ENCODE measurements around the gene AKR7A2. TPM values are rescaled to one million over a fixed set of nuclear protein-coding genes. Genes with fewer than 3 reads are reported as not detected.

Gene AKR7A2
- polyA plus RNA-seq, 4 donors = 76.7 to 107 (median 87.1) TPM

DNA sequence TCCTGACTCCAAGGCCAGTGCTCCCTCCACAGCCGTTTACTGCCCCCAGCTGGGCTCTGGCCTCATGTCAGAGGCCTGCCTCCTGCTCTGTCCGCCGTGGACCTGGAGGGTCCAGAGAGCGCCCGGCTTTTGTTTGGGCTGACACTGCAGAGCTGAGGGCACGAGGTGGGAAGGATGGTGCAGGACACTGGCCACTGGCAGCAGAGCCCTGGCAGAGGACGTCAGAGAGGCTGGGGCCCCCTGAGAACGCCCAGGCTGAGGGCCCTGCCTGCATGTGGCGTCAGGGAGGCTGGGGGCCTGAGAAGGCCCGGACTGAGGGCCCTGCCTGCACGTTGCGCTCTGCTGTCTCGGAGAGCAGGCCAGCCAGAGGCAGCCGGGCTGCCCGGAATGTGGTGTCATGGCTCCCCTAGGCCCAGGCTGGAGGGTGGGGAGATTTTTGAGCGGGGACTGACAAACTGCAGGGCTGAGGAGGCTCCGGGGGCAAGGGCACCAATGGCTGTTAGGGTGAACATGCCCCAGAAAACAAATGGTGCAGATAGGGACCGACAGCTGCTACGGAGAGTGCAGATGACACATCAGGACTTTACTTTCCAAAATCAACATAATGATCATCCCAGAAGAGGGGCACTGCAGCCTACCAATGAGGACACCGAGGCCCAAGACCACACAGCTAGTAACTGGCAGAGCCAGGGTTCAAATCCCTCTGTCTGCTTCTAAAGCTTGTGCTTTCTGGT, 31.8 kb upstream of the AKR7A2 start:
- DNase-seq (ENCODE audit: low read depth in 4 of 4, low spot score in 2 of 4) = no peak

DNA sequence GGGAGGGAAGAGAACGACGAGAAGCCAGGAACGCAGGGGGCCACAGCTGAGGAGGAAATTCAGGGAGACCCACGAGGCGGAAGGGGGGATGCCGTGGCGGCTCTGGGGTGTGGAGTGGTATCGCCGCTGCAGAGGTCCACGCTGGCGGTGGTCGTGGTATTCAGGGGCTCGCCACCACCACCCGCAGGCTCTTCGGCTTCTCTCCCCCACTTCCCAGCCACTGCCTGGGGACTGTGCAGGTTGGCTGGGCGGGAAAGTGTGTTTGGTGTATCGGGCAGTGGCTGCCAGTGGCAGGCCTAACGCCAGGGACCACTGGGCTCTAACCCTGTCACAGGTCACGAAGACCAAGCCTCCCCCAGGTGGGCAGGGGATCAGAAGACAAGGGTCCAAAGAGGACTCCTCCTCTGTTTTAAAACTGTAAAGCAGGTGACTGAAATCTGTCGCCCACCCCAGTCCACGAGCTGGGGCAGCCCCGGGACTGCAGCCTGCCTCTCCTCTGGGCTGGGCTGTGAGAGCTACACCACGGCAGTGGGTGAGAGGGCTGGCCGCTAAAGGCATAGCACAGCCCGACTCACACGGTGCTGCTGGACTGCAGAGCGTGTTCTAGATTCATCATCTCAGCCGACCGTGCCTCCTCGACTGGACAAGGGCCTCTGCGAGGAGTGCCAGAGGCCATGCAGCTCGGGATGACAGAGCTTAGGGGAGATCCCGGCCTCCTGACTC, 31.1 kb upstream of the AKR7A2 start:
- no peak for DNase-seq (ENCODE audit: low read depth in 4 of 4, low spot score in 2 of 4)

DNA sequence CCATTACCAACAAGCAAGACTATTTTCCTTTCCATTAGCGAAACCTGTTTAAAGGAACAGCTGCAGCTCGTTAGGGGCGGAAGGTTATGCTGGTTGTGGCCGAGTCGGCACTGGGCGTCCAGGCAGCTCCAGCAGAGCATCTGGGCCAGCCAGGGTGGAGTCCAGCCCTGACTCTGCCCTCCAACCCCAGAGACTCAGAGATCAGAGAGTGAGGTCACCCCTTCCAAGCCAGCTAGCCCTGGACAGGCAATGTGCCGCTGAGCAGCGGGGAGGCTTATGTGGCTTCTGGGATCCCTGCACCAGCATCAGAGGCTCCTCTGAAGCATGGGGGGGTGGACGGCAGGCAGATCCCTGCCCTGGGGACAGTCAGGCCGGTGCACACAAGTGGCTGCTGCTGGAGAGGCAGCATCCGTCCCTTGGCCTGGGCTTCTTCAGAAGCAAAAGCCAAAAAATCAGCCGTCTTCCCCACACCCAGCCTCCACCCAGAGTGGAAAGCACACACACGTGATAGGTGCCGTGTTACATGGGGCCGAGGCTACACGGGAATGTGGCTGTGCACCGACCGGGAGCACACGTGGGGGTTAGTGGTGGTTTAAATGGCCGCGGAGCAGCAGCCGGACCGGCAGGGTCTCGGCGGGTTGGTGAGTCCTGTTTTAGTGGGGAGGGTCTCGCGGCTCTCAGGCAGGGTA, 30.3 kb upstream of the AKR7A2 start:
- DNase-seq (ENCODE audit: low read depth in 4 of 4, low spot score in 2 of 4) = no peak

DNA sequence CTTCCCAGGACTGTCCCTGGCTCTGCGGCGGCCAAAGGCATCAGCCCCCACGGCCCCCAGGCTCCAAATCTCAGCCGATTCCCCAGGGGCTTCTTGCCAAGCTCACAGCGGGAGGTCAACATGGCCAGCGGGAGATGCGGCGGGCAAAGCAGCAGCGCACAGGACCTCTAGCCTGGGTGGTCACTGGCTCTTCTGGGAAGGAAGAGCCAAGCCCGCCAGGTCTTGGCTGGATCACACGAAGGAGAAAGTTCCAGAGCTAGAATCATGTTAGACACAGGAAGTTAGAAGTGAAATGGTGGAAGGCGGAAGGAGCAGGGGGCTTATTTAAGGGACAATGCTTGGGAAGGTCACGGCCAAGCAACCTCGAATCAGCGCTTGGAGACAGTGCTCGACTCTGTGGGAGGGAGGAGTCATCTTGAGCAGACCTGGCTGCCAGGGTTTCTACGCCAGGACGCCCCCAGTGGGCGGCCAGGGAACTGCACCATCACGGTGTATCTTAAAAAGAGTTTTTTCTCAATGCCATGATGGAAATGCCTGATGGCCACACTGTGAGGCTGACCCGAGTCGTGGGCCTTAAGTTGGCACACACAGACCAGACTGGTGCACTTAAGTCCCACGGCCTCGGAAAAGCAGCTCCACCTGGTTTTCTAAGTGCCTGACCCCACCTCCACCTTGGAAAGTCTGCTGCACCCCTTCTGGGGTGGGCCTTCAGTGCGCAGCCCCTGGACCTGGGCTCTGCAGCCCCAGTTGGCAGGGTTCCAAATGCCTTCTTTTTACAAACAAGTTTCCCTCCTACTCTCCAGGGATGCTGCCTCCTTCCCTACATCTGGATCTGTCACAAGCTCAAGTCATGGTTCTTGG, 29.5 kb upstream of the AKR7A2 start:
- peak in 2 of 4 donors; percentile 39 to 41 for DNase-seq (ENCODE audit: low read depth in 4 of 4, low spot score in 2 of 4)

DNA sequence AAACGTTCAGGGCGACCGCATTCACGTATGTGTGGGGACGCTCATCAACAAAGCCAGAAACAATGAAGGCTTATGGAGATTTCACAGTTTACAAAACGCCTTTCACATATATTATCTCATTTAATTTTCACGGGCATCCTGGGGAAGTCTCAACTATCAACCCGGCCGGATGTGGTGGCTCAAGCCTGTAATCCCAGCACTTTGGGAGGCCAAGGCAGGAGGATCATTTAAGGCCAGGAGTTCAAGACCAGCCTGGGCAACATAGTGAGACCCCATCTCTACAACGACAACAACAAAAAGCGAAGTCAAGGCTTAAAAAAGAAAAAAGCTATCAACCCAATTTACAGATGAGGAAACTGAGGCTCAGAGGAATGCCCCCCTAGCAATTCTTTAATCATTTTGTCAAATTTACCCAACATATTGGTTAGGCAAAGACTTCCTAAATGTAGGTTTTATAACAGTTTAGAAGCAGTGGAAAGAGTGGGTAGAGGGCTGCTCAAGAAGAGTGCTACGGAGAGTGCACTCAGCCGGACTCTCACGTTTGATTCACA, 28.5 kb upstream of the AKR7A2 start:
- DNase-seq (ENCODE audit: low read depth in 4 of 4, low spot score in 2 of 4) = no peak

DNA sequence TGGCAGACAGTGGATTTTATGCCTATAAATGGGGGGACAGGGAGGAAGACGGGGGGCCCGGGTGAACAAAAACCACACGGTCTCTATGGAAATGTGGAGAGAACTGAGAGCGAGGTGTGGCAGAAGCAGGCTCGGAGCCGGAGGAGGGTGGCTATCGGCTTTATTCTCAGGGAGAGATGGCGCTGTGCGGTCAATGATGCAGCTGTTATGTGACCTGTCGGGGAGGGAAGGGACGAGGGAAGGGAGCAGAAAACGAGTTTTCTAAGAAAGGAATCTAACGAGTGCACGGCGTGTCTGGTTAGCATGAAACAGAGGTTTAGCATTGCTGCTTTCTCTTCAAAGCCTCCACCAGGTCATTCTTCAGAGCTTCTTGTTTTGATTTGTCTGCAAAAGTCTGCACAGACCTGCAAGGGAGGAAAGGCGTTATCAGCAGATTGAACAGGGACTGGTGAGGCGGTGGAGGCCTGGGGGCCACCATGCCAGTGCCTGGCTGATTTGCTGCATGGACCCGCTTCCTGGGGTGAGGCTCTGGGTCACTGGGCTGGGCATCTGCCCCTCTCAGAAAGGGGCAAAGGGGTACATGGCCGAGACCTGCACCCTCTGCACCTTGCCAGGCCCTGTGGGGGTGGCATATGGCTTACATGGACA, 27.4 kb upstream of the AKR7A2 start:
- DNase-seq (ENCODE audit: low read depth in 4 of 4, low spot score in 2 of 4) = no peak

DNA sequence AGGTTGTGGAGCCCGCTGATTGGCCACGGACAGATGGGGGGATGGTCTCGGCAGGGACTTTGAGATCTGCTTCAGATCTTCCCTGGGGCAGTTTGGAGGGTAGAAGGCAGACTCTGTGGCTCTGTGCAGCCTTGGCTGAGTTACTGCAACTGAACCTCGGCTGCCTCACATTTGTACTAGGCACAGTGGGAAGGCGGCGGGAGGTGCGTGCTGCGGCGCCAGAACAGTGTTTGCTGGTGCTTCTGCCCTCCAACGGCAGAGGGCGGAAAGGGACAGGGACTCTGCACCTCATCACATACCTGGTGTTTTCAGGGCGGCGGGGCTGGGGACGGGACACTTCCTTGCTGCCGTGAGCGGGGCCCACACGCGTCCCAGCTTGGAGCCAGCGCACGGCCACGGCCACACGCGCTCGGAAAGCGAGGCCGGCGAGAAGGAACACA, 26.4 kb upstream of the AKR7A2 start:
- no peak for DNase-seq (ENCODE audit: low read depth in 4 of 4, low spot score in 2 of 4)

DNA sequence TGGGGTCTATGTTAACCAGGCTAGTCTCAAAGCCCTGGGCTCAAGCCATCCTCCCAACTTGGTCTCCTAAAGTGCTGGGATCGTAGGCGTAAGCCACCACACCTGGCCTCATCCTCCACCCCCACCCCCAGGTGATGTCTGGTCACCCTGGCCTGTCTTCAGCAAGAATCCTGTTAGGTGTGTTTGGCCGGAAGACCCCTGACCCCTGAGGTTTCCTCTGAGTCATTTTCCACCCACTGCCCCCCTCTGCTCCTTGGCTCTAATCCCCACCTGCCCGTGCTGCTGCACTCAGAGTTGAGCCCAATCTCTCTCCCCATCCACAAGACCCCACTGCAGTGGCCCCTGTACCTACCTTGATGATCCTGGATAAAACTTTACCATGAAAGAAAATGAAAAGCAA, 25.3 kb upstream of the AKR7A2 start:
- no peak for DNase-seq (ENCODE audit: low read depth in 4 of 4, low spot score in 2 of 4)

DNA sequence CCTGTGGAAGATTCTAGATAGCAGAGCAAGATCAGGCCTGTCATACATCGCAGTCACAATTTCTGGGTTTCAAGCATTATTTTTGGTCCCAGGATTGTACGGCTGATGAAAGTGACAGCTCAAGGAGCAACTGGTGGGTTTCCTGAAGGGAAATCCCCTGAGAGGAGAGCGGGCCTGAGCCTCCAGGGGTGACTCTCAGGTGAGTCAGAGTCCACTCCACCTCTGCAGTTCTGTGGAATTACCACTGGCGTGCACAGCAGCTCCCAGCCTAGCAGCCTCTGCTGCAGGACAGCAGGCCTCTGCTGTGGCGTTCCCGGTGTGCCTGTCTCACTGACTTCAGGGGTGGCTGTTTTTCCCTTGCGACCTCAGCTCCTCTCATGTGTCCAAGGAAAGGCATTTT, 24.6 kb upstream of the AKR7A2 start:
- no peak for DNase-seq (ENCODE audit: low read depth in 4 of 4, low spot score in 2 of 4)

DNA sequence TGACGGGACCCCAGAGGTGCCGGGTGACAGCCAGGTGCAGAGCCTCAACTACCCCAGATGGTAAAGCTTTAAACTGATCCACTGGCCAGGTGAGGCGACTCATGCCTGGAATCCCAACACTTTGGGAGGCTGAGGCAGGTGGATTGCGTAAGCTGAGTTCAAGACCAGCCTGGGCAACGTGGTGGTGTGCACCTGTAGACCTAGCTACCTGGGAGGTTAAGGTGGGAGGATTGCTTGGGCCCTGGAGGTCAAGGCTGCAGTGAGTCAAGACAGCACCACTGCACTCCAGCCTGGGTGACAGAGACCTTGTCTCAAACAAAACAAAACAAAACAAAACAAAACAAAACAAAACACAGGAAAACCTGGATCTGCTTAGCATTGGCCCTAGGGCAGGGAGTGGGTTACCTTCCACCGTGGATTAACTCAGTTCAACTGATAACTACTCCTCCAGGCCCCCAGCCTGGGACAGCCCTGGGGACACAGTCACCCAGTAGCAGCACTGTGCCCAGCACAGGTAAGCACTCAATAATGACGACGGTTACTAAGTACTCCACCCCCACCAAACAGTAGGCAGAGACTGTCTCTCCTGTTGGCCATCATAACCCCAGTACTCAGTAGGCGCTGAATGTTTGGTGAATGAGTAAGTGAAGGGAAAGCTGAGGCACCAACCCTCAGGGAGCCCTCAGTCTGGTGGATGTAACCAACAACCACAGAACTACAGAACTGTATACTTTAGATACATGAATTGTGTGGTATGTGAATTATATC, 21.8 kb upstream of the AKR7A2 start:
- DNase-seq (ENCODE audit: low read depth in 4 of 4, low spot score in 2 of 4) = no peak

DNA sequence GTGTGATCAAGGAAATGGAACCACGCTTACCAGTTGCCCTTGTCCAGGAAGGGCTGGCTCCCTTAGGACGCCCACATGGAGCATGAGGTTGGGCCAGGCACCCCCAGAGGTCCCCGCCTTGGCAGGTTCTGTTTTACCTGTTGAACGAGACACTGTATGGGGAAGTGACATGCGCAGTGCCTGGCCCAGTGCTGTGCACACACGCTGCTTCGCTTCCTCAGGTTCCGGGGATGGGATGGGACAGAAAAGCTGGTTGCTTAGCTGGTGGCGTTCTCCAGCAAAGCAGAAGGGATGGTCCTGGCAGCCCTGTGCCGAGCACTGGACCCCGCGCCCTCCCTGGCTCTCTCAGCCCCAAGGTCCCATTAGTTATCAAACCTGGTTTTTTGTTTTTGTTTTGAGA, 20.9 kb upstream of the AKR7A2 start:
- no peak for DNase-seq (ENCODE audit: low read depth in 4 of 4, low spot score in 2 of 4)

DNA sequence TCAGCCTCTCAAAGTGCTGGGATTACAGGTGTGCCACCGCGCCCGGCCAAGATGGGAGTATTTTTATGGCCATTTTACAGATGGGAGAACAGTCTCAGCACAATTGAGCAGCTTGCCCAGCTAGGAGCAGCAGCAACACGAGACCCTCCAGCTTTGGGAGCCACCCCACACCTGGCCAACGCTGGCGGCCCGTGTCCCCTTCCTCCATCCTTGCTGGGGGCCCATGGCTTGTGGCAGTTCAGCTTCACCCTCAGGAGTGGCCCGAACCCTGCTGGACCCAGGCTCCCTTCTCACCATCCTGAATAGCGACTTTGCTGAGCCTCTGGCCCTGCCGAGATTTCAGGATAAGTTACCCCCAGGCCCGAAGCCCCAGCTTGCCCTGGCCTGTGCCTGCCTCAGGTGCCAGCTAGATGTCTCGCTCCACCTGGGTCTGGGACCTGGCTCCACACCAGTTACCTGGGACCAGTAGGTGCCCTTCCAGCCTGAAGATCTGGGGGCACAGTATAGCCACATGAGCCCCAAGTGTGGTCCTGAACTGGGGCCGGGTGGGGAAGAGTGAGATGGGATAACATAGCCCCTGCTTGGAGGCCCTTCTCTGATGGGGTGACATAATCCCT, 19.4 kb upstream of the AKR7A2 start:
- no peak for DNase-seq (ENCODE audit: low read depth in 4 of 4, low spot score in 2 of 4)

DNA sequence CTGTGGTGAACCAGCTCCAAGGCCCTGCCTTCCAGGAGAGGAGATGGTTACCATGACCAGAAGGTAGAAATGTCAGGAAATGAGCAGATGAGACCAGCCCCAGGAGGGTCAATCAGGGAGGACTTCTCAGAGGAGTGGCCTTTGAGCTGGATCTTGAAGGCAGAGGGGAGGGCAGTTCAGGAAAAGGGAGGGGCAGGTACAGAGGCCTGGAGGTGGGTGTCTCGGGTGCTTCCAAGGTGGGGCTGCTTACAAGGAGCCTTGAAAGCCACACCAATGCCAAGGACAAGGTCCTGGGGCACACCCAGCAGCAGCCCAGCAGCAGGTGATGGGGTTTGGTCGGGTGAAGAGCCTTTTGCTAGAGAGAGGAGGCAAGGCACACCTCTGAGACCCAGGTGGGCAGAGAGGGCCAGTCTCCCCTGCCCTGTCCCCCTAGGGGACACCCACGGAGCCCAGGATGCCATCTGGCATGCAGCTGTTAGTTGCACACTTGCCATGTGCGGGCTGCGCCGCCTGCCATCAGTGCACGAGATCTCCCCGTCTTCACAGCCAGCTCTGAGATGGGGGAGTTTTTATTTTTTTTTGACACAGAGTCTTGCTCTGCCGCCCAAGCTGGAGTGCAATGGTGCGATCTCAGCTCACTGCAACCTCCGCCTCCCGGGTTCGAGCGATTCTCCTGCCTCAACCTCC, 18.6 kb upstream of the AKR7A2 start:
- no peak for DNase-seq (ENCODE audit: low read depth in 4 of 4, low spot score in 2 of 4)

DNA sequence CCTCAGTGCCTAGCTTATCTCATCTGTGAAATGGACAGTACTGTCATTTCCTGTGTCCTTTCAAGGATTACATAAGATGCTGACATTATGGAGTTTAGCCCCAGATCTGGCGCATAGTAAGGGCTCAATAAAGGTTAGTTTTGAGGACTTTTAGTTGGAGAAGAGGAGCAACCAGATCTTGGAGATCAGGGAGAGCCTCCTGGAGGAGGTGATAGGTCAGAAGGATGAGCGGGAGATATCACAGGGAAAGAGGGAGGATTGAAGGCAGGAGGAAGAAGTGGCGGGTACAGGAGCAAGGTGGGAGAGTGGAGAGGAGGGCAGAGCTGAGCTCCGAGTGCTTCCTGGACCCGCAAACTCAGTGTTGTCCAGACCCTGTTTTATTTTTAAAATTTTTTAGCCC, 17.7 kb upstream of the AKR7A2 start:
- DNase-seq (ENCODE audit: low read depth in 4 of 4, low spot score in 2 of 4) = no peak

DNA sequence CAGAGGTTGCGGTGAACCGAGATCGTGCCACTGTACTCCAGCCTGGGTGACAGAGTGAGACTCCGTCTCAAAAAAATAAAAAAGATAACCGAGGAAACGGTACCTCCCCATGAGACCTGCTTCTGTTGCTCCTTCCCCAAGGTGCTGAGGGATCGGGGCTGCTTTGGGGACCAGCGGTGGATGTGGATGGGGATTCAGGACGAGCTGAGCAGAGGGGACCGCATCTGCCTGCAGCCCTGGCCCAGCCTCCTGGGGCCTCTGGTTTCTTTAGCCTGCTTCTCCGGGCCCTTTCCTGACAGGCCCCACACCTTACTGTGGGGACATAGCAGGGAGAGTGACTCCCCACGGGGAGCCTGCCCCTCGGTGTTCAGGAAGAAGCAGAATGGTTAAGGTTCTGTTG, 17.2 kb upstream of the AKR7A2 start:
- no peak for DNase-seq (ENCODE audit: low read depth in 4 of 4, low spot score in 2 of 4)

DNA sequence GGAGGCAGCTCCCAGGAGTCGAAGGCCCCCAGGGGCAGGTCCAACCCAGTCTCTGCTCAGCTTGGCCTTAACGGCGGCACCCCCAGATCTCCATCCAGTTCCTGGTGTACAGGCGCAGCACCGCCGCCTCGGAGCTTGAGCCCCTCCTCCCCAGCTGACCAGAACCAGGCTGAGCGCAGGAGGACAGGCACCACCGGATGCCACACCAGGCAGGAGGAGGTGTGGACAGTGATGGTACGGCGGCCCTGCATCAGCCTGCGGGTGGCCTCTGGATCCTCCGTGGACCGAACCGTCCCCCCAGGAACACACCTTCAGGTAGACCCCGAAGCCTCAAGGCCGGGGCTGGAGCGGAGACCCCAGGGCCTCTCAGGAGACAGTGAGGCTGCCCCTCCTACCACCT, 16.5 kb upstream of the AKR7A2 start:
- DNase-seq (ENCODE audit: low read depth in 4 of 4, low spot score in 2 of 4) = no peak

DNA sequence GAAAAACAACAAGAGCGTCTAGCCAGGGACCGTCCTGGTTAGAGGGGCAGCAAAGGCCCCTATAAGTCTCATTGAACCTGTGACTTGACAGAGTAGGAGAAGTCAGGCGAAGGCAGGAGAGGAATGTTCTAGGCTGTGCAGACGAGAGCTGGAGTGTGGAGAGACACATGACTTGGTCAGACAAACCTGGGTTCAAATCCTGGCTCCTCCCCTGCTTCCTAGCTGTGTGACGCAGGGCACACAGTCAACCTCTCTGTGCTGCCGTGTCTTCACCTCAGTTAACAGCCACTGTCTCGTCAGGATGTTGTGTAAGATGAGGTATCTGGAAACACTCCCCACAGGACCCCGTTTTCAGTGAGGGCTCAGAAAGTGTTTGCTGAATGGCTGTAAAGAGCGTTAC, 15.8 kb upstream of the AKR7A2 start:
- DNase-seq (ENCODE audit: low read depth in 4 of 4, low spot score in 2 of 4) = no peak

DNA sequence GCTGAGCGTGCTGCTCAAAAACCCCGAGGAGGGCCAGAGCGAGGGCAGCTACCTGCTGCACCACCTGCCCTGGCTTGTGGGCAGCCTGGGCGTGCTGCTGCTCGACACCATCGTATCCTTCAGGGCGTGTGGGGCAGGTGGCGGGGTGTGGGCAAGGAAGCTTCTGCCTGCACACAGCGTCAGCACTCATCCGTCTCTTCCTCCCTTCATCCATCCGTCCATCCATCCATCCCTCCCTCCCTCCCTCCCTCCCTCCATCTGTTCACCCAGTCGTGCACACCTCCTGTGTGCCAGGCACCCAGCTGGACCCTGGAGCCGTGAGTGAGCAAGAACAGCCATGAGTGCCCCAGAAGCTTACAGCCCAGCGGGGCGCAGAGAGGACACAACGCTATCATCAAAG, 15.4 kb upstream of the AKR7A2 start:
- no peak for DNase-seq (ENCODE audit: low read depth in 4 of 4, low spot score in 2 of 4)
